Liver (tissue), 9 donors: ENCODE results near the gene ZNF618. TPM values are rescaled to one million over a fixed set of nuclear protein-coding genes. Genes with fewer than 3 reads are reported as not detected.

Experiments used
- DNase-seq: peaks from one replicate; pipeline ENCODE4 v3.0.0-alpha.2; 2017; ENCODE audit warnings: low spot score
- H3K27ac ChIP-seq, 2 donors: one replicate each; pipeline ENCODE4 v1.7.0; 2013; ENCODE audit warnings: inconsistent platforms in 2 of 2, low read length in 2 of 2, control low read depth in 1 of 2, low read depth in 1 of 2, mild to moderate bottlenecking in 1 of 2
- H3K27me3 ChIP-seq, 4 donors: one replicate each; pipeline versions ENCODE4 v1.6.1 to v1.7.0; 2013; ENCODE audit warnings: low read length in 3 of 4, inconsistent platforms in 1 of 4, mild to moderate bottlenecking in 1 of 4, moderate library complexity in 1 of 4; ENCODE audit not compliant: control insufficient read depth in 4 of 4, insufficient read depth in 4 of 4
- H3K36me3 ChIP-seq, 4 donors: one replicate each; pipeline versions ENCODE4 v1.6.1 to v1.7.0; 2013; ENCODE audit warnings: low read length in 3 of 4, mild to moderate bottlenecking in 3 of 4, low read depth in 1 of 4, moderate library complexity in 1 of 4; ENCODE audit not compliant: control insufficient read depth in 4 of 4, insufficient read depth in 3 of 4
- H3K4me1 ChIP-seq, 4 donors: one replicate each; pipeline versions ENCODE4 v1.6.1 to v1.7.0; 2013; ENCODE audit warnings: low read length in 3 of 4, mild to moderate bottlenecking in 3 of 4, moderate library complexity in 1 of 4; ENCODE audit not compliant: control insufficient read depth in 4 of 4, insufficient read depth in 4 of 4
- H3K4me3 ChIP-seq, 3 donors: one replicate each; pipeline versions ENCODE4 v1.6.1 to v1.7.0; 2013; ENCODE audit warnings: low read length in 3 of 3, control low read depth in 1 of 3, low read depth in 1 of 3, mild to moderate bottlenecking in 1 of 3
- H3K9ac ChIP-seq, 2 donors: one replicate each; pipeline ENCODE4 v1.7.0; 2013; ENCODE audit warnings: low read length in 2 of 2, mild to moderate bottlenecking in 2 of 2, moderate library complexity in 2 of 2, control low read depth in 1 of 2, low read depth in 1 of 2
- H3K9me3 ChIP-seq, 4 donors: one replicate each; pipeline versions ENCODE4 v1.6.1 to v1.7.0; 2013; ENCODE audit warnings: low read length in 3 of 4; ENCODE audit not compliant: control insufficient read depth in 4 of 4
- EGR1 ChIP-seq, 2 donors: IDR thresholded peaks; 2 replicates each; pipeline ENCODE4 v1.6.1; 2016 to 2018; ENCODE audit warnings: antibody characterized with exemption in 2 of 2, low read depth in 2 of 2
- FOXA1 ChIP-seq: IDR thresholded peaks from 2 replicates; pipeline ENCODE4 v1.6.1; 2016; ENCODE audit warnings: antibody characterized with exemption
- FOXA2 ChIP-seq: IDR thresholded peaks from 2 replicates; pipeline ENCODE4 v1.6.1; 2016; ENCODE audit warnings: antibody characterized with exemption
- GABPA ChIP-seq, 2 donors: IDR thresholded peaks in 1 of 2; conservative IDR thresholded peaks in 1 of 2; 2 replicates each; pipeline ENCODE4 v1.6.1; 2016; ENCODE audit warnings: antibody characterized with exemption in 2 of 2, mild to moderate bottlenecking in 1 of 2, moderate library complexity in 1 of 2
- HNF4A ChIP-seq, 2 donors: conservative IDR thresholded peaks; 2 replicates each; pipeline ENCODE4 v1.6.1; 2016; ENCODE audit warnings: antibody characterized with exemption in 2 of 2, mild to moderate bottlenecking in 2 of 2
- HNF4G ChIP-seq: IDR thresholded peaks from 2 replicates; pipeline ENCODE4 v1.6.1; 2016; ENCODE audit warnings: antibody characterized with exemption
- JUND ChIP-seq, 2 donors: IDR thresholded peaks; 2 replicates each; pipeline ENCODE4 v1.6.1; 2016; ENCODE audit warnings: antibody characterized with exemption in 2 of 2
- NR2F2 ChIP-seq: IDR thresholded peaks from 2 replicates; pipeline ENCODE4 v1.6.1; 2016; ENCODE audit warnings: antibody characterized with exemption
- RAD21 ChIP-seq, 2 donors: IDR thresholded peaks; 2 replicates each; pipeline ENCODE4 v1.6.1; 2016; ENCODE audit warnings: antibody characterized with exemption in 2 of 2, mild to moderate bottlenecking in 2 of 2
- RXRA ChIP-seq, 2 donors: IDR thresholded peaks; 2 replicates each; pipeline ENCODE4 v1.6.1; 2017 to 2018; ENCODE audit warnings: antibody characterized with exemption in 2 of 2, mild to moderate bottlenecking in 1 of 2
- SP1 ChIP-seq: IDR thresholded peaks from 2 replicates; pipeline ENCODE4 v1.6.1; 2018; ENCODE audit warnings: antibody characterized with exemption, mild to moderate bottlenecking
- TAF1 ChIP-seq: conservative IDR thresholded peaks from 2 replicates; pipeline ENCODE4 v1.6.1; 2016; ENCODE audit warnings: antibody characterized with exemption, mild to moderate bottlenecking
- YY1 ChIP-seq: IDR thresholded peaks from 2 replicates; pipeline ENCODE4 v1.6.1; 2016; ENCODE audit warnings: antibody characterized with exemption, mild to moderate bottlenecking
- WGBS: extraction: QIAGEN DNeasy Blood & Tissue Kit; methylation state at CpG from one replicate; pipeline ENCODE4 v1.1.7; 2013; 5-methylcytosine and 5-hydroxymethylcytosine counted together
- polyA plus RNA-seq, 2 donors: library from polyadenylated mRNA; stranded (reverse) in 1 of 2; unstranded in 1 of 2; fragments of 200-250 nt in 1 of 2; fragments of >200 nt in 1 of 2; fragmentation: Nextera tagmentation in 1 of 2; extraction: Ambion mirVana in 1 of 2; gene quantifications; one replicate each; pipeline versions ENCODE4 v1.2.1 to v1.2.3, GENCODE V29; 2013 to 2015
- total RNA-seq, 2 donors: library from RNA; depleted of rRNA; stranded (reverse); fragments of >200 nt; gene quantifications; one replicate each; pipeline ENCODE4 v1.2.3, GENCODE V29; 2014
- TF ChIP-seq, protein P1 (sequence below): IDR thresholded peaks from 2 replicates; pipeline ENCODE4 v1.6.1; 2016; ENCODE audit warnings: antibody characterized with exemption
- TF ChIP-seq, protein P2 (sequence below): fragments of 150-350 bp; IDR thresholded peaks from 2 replicates; pipeline ENCODE4 v1.5.1; 2017; ENCODE audit warnings: improper control_type of control experiment, low read depth, low read length; ENCODE audit not compliant: missing input control
- TF ChIP-seq, protein P3 (sequence below): IDR thresholded peaks from 2 replicates; pipeline ENCODE4 v1.6.1; 2016; ENCODE audit warnings: antibody characterized with exemption
- TF ChIP-seq, protein P4 (sequence below): IDR thresholded peaks from 2 replicates; pipeline ENCODE4 v1.6.1; 2016; ENCODE audit warnings: antibody characterized with exemption, mild to moderate bottlenecking
- TF ChIP-seq, protein P5 (sequence below): IDR thresholded peaks from 2 replicates; pipeline ENCODE4 v1.6.1; 2016; ENCODE audit warnings: antibody characterized with exemption
- donor health status: healthy.
- donor health status: healthy.
- donor health status: healthy.
- donor health status: healthy.
- donor health status: healthy.

ZNF618 gene
- total and polyA plus RNA-seq, 4 donors: 2.2 to 6.5 (median 3.7) TPM

DNA sequence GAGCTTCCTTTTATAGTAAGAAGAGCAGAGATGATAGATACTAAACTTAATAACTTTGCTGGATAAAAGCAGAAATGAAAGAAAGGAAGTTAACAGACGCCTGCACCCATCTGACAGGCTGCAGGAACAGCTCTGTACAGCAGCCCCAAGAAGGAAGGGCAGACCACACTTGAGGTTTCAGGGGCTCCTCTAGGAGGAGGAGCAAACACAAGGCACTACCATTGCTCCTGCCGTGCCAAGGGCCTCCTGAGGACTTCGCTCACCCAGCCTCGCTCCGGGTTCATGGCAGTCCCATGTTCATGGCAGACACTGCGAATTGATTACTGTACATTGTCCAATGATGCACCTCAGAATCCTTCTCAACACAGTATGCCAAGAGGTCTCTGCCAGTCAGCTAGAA lies 116.9 kb downstream of the ZNF618 start:
- peak overlapping the region; percentile 83 to 88 for H3K27ac ChIP-seq
- WGBS: 63% methylated on average over 6 of the region's 6 CpGs
- peaks cover 33 to 70% (median 57%) of the 10 kb centered on the region in 4 donors for H3K4me1 ChIP-seq
- H3K9me3 ChIP-seq: no peaks in the 10 kb centered on the region
- TF ChIP-seq FOXA1 (no peak), FOXA2 (no peak), YY1 (peak; percentile 9)
- no peak for DNase-seq
- H3K9ac ChIP-seq: peak overlapping the region; percentile 29 to 63
- no peaks in the 10 kb centered on the region for H3K27me3 ChIP-seq
- no peaks in the 10 kb centered on the region for H3K36me3 ChIP-seq
- H3K4me3 ChIP-seq: peak overlapping the region in 1 of 3 donors; percentile 3

DNA sequence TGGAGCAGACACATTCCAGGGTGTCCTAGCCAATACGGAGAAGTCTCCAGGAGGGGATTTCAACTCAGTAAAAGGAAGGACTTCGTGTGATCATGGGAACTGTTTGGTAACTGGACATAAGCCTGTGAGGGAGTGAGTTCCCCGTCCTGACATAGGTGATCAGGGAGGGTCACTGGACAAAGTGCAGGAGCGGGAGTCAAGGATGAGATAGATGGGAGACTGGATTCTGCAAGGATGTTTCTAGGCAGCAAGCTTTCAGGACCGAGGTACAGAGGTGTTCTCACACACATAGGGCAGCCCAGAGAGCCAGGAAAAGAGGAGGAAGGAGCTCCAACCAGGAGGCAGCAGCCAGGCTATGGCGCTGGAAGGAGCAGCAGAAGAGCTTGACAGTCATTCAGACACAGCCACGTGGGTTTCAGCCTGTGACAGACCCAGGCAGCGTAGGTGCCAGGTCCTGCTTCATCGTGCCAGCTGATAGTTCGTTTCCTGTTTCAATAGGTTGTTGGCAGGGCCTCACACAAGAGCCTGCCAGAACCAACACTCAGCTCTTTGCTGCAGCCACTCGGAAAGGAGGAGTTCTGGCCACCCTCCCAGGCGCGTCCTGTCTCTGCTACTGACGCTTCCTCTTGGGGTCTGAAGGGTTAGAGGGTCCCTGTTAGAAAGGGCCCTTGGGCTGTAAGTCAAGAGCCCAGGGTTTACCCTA lies 117.9 kb downstream of the ZNF618 start:
- no peaks in the 10 kb centered on the region for H3K27me3 ChIP-seq
- peak overlapping the region; percentile 83 to 88 for H3K27ac ChIP-seq
- TF ChIP-seq, protein P1, sequence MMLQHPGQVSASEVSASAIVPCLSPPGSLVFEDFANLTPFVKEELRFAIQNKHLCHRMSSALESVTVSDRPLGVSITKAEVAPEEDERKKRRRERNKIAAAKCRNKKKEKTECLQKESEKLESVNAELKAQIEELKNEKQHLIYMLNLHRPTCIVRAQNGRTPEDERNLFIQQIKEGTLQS: no peak
- TF ChIP-seq, protein P2, sequence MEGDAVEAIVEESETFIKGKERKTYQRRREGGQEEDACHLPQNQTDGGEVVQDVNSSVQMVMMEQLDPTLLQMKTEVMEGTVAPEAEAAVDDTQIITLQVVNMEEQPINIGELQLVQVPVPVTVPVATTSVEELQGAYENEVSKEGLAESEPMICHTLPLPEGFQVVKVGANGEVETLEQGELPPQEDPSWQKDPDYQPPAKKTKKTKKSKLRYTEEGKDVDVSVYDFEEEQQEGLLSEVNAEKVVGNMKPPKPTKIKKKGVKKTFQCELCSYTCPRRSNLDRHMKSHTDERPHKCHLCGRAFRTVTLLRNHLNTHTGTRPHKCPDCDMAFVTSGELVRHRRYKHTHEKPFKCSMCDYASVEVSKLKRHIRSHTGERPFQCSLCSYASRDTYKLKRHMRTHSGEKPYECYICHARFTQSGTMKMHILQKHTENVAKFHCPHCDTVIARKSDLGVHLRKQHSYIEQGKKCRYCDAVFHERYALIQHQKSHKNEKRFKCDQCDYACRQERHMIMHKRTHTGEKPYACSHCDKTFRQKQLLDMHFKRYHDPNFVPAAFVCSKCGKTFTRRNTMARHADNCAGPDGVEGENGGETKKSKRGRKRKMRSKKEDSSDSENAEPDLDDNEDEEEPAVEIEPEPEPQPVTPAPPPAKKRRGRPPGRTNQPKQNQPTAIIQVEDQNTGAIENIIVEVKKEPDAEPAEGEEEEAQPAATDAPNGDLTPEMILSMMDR: no peak
- TF ChIP-seq TAF1: no peak
- peak; percentile 80 to 91 for TF ChIP-seq EGR1 (IDR thresholded peaks at IDR 0.05; ENCODE audit: low read depth in 2 of 2)
- peak; percentile 72 for TF ChIP-seq FOXA1
- peak; percentile 55 to 60 for TF ChIP-seq RAD21 (IDR thresholded peaks at IDR 0.05)
- TF ChIP-seq HNF4A (conservative IDR thresholded peaks at IDR 0.05): peak; percentile 72 to 73
- peak in 1 of 2 donors; percentile 68 for TF ChIP-seq GABPA (IDR thresholded peaks at IDR 0.05 in 1 of 2, conservative IDR thresholded peaks at IDR 0.05 in 1 of 2)
- peak; percentile 90 for TF ChIP-seq YY1
- TF ChIP-seq, protein P3, sequence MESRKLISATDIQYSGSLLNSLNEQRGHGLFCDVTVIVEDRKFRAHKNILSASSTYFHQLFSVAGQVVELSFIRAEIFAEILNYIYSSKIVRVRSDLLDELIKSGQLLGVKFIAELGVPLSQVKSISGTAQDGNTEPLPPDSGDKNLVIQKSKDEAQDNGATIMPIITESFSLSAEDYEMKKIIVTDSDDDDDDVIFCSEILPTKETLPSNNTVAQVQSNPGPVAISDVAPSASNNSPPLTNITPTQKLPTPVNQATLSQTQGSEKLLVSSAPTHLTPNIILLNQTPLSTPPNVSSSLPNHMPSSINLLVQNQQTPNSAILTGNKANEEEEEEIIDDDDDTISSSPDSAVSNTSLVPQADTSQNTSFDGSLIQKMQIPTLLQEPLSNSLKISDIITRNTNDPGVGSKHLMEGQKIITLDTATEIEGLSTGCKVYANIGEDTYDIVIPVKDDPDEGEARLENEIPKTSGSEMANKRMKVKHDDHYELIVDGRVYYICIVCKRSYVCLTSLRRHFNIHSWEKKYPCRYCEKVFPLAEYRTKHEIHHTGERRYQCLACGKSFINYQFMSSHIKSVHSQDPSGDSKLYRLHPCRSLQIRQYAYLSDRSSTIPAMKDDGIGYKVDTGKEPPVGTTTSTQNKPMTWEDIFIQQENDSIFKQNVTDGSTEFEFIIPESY: peak; percentile 61
- TF ChIP-seq, protein P4, sequence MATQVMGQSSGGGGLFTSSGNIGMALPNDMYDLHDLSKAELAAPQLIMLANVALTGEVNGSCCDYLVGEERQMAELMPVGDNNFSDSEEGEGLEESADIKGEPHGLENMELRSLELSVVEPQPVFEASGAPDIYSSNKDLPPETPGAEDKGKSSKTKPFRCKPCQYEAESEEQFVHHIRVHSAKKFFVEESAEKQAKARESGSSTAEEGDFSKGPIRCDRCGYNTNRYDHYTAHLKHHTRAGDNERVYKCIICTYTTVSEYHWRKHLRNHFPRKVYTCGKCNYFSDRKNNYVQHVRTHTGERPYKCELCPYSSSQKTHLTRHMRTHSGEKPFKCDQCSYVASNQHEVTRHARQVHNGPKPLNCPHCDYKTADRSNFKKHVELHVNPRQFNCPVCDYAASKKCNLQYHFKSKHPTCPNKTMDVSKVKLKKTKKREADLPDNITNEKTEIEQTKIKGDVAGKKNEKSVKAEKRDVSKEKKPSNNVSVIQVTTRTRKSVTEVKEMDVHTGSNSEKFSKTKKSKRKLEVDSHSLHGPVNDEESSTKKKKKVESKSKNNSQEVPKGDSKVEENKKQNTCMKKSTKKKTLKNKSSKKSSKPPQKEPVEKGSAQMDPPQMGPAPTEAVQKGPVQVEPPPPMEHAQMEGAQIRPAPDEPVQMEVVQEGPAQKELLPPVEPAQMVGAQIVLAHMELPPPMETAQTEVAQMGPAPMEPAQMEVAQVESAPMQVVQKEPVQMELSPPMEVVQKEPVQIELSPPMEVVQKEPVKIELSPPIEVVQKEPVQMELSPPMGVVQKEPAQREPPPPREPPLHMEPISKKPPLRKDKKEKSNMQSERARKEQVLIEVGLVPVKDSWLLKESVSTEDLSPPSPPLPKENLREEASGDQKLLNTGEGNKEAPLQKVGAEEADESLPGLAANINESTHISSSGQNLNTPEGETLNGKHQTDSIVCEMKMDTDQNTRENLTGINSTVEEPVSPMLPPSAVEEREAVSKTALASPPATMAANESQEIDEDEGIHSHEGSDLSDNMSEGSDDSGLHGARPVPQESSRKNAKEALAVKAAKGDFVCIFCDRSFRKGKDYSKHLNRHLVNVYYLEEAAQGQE: no peak
- TF ChIP-seq, protein P5, sequence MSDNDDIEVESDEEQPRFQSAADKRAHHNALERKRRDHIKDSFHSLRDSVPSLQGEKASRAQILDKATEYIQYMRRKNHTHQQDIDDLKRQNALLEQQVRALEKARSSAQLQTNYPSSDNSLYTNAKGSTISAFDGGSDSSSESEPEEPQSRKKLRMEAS: peak; percentile 99
- TF ChIP-seq SP1: peak; percentile 79
- peak; percentile 66 to 87 for TF ChIP-seq RXRA (IDR thresholded peaks at IDR 0.05)
- TF ChIP-seq FOXA2: peak; percentile 64
- peak; percentile 65 for TF ChIP-seq NR2F2
- TF ChIP-seq HNF4G: no peak
- TF ChIP-seq JUND (IDR thresholded peaks at IDR 0.05): peak; percentile 39 to 64
- H3K4me1 ChIP-seq: peaks cover 33 to 67% (median 54%) of the 10 kb centered on the region in 4 donors
- H3K36me3 ChIP-seq: no peaks in the 10 kb centered on the region
- H3K9me3 ChIP-seq: no peaks in the 10 kb centered on the region
- peak overlapping the region; percentile 32 to 63 for H3K9ac ChIP-seq
- whole genome bisulfite sequencing: 11% methylated on average over 14 of the region's 14 CpGs
- no peak for DNase-seq
- no peak overlapping the region for H3K4me3 ChIP-seq
